Stimulated activated naive B cell treated with anti-CD40 and anti-IgM and Interleukin-4, amounts not matched to agents 10 μg/mL and 1 μg/mL and 100 μg/mL, for 72 hours (primary cell): ENCODE data around the gene PLCB1.
A peak's percentile ranks its signal among the peaks of the same experiment; 100 is the strongest.

Experiments
- ATAC-seq, 2 donors: fragments of 150-1000 bp; cut with Tn5 transposase; replicated peaks; 2 replicates each; pipeline ENCODE4 v1.10.0; 2021; ENCODE audit warnings: moderate library complexity in 1 of 2
- DNase-seq: peaks from one replicate; pipeline ENCODE4 v3.0.0; 2021
- H3K27ac Mint-ChIP-seq: one replicate; pipeline ENCODE4 v1.8.0; 2022; ENCODE audit warnings: mild to moderate bottlenecking, mixed read lengths
- H3K27me3 Mint-ChIP-seq, 2 donors: one replicate each; pipeline ENCODE4 v1.8.0; 2022; ENCODE audit warnings: mixed read lengths in 2 of 2
- H3K36me3 Mint-ChIP-seq, 2 donors: one replicate each; pipeline ENCODE4 v1.8.0; 2022; ENCODE audit warnings: mixed read lengths in 2 of 2, mild to moderate bottlenecking in 1 of 2
- H3K4me1 Mint-ChIP-seq, 2 donors: one replicate each; pipeline ENCODE4 v1.8.0; 2022; ENCODE audit warnings: mixed read lengths in 2 of 2, mild to moderate bottlenecking in 1 of 2
- H3K4me3 Mint-ChIP-seq, 2 donors: one replicate each; pipeline ENCODE4 v1.8.0; 2022; ENCODE audit warnings: mild to moderate bottlenecking in 2 of 2, mixed read lengths in 2 of 2, moderate library complexity in 1 of 2
- H3K9me3 Mint-ChIP-seq, 2 donors: one replicate each; pipeline ENCODE4 v1.8.0; 2022; ENCODE audit warnings: mixed read lengths in 2 of 2, mild to moderate bottlenecking in 1 of 2

Gene PLCB1

DNA sequence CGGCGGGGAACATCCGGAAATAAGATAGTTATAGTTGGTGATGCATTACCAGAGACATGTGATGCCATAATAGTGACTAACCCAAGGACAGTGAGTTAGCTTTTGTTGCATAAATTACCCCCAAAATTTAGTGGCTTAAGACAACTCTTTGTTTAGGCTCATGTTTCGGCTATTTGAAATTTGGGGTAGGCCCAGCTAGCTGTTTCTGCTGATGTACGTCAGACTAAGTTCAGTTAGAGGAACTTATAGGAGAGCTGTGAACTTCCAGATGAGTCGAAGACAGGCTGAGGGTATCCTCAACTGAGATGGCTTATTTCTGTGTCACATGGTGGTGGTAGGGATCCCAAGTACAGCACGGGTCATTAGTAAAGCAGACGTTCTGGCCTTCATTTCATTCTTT, 366.5 kb downstream of the PLCB1 start:
- no peaks in the 10 kb centered on the region for H3K36me3 Mint-ChIP-seq
- H3K4me3 Mint-ChIP-seq = no peak overlapping the region
- no peaks in the 10 kb centered on the region for H3K9me3 Mint-ChIP-seq

GRCh38 chr20:8504030-8504429, 372.0 kb downstream of the PLCB1 start:
- no peak for DNase-seq
- no peaks in the 10 kb centered on the region for H3K36me3 Mint-ChIP-seq
- peaks cover 0 to 2% of the 10 kb centered on the region in 2 donors for H3K9me3 Mint-ChIP-seq
- H3K4me1 Mint-ChIP-seq = no peaks in the 10 kb centered on the region
- H3K4me3 Mint-ChIP-seq = no peak overlapping the region
- no peak overlapping the region for H3K27ac Mint-ChIP-seq
- no peak for ATAC-seq
- H3K27me3 Mint-ChIP-seq = no peaks in the 10 kb centered on the region

More for the DNA sequence above, 366.5 kb downstream of the PLCB1 start:
- ATAC-seq (no peak), DNase-seq (no peak)
- Mint-ChIP-seq H3K4me1 (peaks cover 0 to 6% of the 10 kb centered on the region in 2 donors), H3K27me3 (no peaks in the 10 kb centered on the region), H3K27ac (no peak overlapping the region)

GRCh38 chr20:8505476-8506200, 373.6 kb downstream of the PLCB1 start:
- no peak for DNase-seq

GRCh38 chr20:8507231-8507630, 375.2 kb downstream of the PLCB1 start:
- Mint-ChIP-seq H3K27me3 (no peaks in the 10 kb centered on the region), H3K4me1 (no peaks in the 10 kb centered on the region)

More at GRCh38 chr20:8505476-8506200, 373.6 kb downstream of the PLCB1 start:
- no peaks in the 10 kb centered on the region for H3K4me1 Mint-ChIP-seq
- H3K4me3 Mint-ChIP-seq = no peak overlapping the region
- H3K27me3 Mint-ChIP-seq = no peaks in the 10 kb centered on the region
- ATAC-seq = no peak
- peaks cover 0 to 2% of the 10 kb centered on the region in 2 donors for H3K9me3 Mint-ChIP-seq
- no peak overlapping the region for H3K27ac Mint-ChIP-seq
- H3K36me3 Mint-ChIP-seq = no peaks in the 10 kb centered on the region

DNA sequence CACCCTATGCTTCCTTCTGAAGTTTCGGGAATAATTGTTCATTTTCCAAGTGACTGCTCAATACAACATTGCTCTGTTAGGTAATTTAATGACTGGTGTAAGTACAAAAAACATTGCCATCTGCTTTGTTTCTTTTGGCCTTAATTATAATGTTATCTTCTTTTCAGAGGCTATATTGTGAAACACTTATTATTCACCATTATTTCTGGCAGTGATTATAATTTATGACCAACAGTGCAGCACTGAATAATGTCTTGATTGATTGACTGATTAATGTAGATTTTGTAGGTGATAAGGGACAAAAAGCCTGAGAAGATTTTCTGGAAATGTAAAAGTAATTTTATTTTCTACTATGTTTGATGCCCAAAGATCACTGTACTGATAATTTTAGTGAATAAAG, 377.7 kb downstream of the PLCB1 start:
- H3K27ac Mint-ChIP-seq = no peak overlapping the region
- no peaks in the 10 kb centered on the region for H3K27me3 Mint-ChIP-seq
- H3K36me3 Mint-ChIP-seq = no peaks in the 10 kb centered on the region
- ATAC-seq = no peak
- DNase-seq = no peak
- H3K9me3 Mint-ChIP-seq = peaks cover 0 to 2% of the 10 kb centered on the region in 2 donors
- no peak overlapping the region for H3K4me3 Mint-ChIP-seq
- H3K4me1 Mint-ChIP-seq = no peaks in the 10 kb centered on the region

More at GRCh38 chr20:8507231-8507630, 375.2 kb downstream of the PLCB1 start:
- peaks cover 0 to 2% of the 10 kb centered on the region in 2 donors for H3K9me3 Mint-ChIP-seq
- no peak overlapping the region for H3K27ac Mint-ChIP-seq
- no peak for ATAC-seq
- H3K36me3 Mint-ChIP-seq = no peaks in the 10 kb centered on the region
- no peak for DNase-seq
- H3K4me3 Mint-ChIP-seq = no peak overlapping the region

GRCh38 chr20:8510808-8511207, 378.7 kb downstream of the PLCB1 start:
- no peak for ATAC-seq
- no peaks in the 10 kb centered on the region for H3K27me3 Mint-ChIP-seq
- no peaks in the 10 kb centered on the region for H3K4me1 Mint-ChIP-seq
- peaks cover 3 to 6% of the 10 kb centered on the region in 2 donors for H3K9me3 Mint-ChIP-seq
- no peak overlapping the region for H3K4me3 Mint-ChIP-seq
- no peak for DNase-seq
- no peak overlapping the region for H3K27ac Mint-ChIP-seq
- no peaks in the 10 kb centered on the region for H3K36me3 Mint-ChIP-seq

DNA sequence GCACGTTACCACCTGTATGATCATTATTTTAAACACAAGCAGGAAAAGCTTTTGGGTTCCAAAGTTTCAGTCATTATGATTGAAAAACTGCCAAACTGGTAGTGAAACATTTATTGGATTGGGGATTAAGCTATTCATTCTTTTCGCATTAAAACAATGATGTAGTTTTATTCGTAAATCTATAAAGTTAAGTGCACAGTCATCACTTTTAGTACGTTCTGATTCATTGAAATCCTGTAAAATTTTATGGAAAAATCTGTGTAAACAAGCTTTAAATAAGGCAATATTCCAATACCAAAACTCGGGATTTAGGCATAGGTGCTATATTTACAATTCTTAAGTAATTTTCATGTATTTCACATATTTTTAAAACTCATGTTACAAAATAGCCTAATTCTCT, 379.9 kb downstream of the PLCB1 start:
- Mint-ChIP-seq H3K27me3 (no peaks in the 10 kb centered on the region), H3K36me3 (no peaks in the 10 kb centered on the region), H3K27ac (no peak overlapping the region), H3K4me3 (no peak overlapping the region), H3K9me3 (peaks cover 4 to 6% of the 10 kb centered on the region in 2 donors), H3K4me1 (no peaks in the 10 kb centered on the region)
- ATAC-seq = no peak
- DNase-seq = no peak

DNA sequence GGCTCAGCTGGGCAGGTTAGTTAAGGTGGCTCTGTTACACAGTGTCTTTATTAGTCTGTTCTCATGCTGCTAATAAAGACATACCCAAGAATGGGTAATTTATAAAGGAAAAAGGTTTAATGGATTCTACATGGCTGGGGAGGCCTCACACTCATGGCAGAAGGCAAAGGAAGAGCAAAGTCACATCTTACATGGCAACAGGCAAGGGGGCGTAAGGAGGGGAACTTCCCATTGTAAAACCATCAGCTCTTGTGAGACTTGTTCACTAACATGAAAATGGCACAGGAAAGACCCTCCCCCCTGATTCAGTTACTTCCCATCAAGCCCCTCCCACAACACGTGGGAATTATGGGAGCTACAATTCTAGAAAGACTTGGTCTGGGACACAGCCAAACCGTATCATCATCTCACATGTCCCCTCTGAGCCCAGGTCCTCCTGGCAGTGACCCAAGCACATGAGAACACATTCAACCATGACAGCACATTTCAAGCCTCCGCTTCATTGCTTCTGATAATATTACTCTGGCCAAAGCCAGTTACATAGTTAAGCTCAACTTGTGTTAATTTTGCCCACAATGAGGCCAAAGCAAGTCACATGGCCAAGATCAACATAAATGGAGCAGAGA, 383.9 kb downstream of the PLCB1 start:
- ATAC-seq = no peak
- no peak for DNase-seq
- Mint-ChIP-seq H3K27ac (no peak overlapping the region), H3K36me3 (no peaks in the 10 kb centered on the region), H3K4me3 (no peak overlapping the region), H3K4me1 (peaks cover 7 to 10% of the 10 kb centered on the region in 2 donors), H3K27me3 (no peaks in the 10 kb centered on the region), H3K9me3 (peaks cover 4% of the 10 kb centered on the region in 2 donors)

GRCh38 chr20:8518878-8519277, 386.8 kb downstream of the PLCB1 start:
- ATAC-seq (no peak), DNase-seq (no peak)
- Mint-ChIP-seq H3K4me1 (peaks cover 7 to 10% of the 10 kb centered on the region in 2 donors), H3K27ac (no peak overlapping the region), H3K4me3 (peak overlapping the region in 1 of 2 donors; percentile 1), H3K36me3 (no peaks in the 10 kb centered on the region), H3K27me3 (no peaks in the 10 kb centered on the region), H3K9me3 (peaks cover 4% of the 10 kb centered on the region in 2 donors)

- H3K4me1 Mint-ChIP-seq = peaks cover 7 to 10% of the 10 kb centered on the region in 2 donors
- H3K9me3 Mint-ChIP-seq = peaks cover 4% of the 10 kb centered on the region in 2 donors
- ATAC-seq (no peak), DNase-seq (no peak)
- H3K27me3 Mint-ChIP-seq = no peaks in the 10 kb centered on the region
- no peak overlapping the region for H3K27ac Mint-ChIP-seq
- H3K36me3 Mint-ChIP-seq = no peaks in the 10 kb centered on the region
- no peak overlapping the region for H3K4me3 Mint-ChIP-seq
These were observed 387.8 kb downstream of the PLCB1 start for GRCh38 chr20:8519887-8520286.

GRCh38 chr20:8522168-8522567, 390.1 kb downstream of the PLCB1 start:
- ATAC-seq = no peak
- H3K9me3 Mint-ChIP-seq = no peaks in the 10 kb centered on the region
- no peak for DNase-seq
- peaks cover 7 to 10% of the 10 kb centered on the region in 2 donors for H3K4me1 Mint-ChIP-seq
- H3K36me3 Mint-ChIP-seq = no peaks in the 10 kb centered on the region
- H3K27ac Mint-ChIP-seq = no peak overlapping the region
- no peaks in the 10 kb centered on the region for H3K27me3 Mint-ChIP-seq
- no peak overlapping the region for H3K4me3 Mint-ChIP-seq

DNA sequence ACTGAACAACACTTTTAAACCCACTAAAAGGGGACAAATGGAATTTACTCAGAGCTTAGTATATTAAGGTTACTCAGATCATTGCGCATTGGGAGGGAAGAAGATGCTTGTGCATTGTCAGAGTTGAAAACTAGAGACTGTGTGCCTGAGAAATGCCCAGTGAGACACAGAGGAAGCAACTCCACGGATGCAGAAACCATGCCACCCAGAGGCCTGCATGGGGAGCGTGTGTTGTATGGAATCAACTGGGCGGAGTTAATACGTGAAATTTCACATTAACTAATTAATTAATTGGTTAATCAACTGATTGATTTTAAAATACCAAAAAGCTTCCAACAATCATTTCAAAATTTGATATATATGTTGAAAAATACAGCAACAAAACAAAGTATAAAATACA, 391.6 kb downstream of the PLCB1 start:
- no peak for ATAC-seq
- H3K27ac Mint-ChIP-seq = no peak overlapping the region
- no peaks in the 10 kb centered on the region for H3K9me3 Mint-ChIP-seq
- H3K4me1 Mint-ChIP-seq = peaks cover 11 to 17% of the 10 kb centered on the region in 2 donors
- peaks cover 0 to 2% of the 10 kb centered on the region in 2 donors for H3K36me3 Mint-ChIP-seq
- no peaks in the 10 kb centered on the region for H3K27me3 Mint-ChIP-seq
- no peak overlapping the region for H3K4me3 Mint-ChIP-seq
- no peak for DNase-seq

DNA sequence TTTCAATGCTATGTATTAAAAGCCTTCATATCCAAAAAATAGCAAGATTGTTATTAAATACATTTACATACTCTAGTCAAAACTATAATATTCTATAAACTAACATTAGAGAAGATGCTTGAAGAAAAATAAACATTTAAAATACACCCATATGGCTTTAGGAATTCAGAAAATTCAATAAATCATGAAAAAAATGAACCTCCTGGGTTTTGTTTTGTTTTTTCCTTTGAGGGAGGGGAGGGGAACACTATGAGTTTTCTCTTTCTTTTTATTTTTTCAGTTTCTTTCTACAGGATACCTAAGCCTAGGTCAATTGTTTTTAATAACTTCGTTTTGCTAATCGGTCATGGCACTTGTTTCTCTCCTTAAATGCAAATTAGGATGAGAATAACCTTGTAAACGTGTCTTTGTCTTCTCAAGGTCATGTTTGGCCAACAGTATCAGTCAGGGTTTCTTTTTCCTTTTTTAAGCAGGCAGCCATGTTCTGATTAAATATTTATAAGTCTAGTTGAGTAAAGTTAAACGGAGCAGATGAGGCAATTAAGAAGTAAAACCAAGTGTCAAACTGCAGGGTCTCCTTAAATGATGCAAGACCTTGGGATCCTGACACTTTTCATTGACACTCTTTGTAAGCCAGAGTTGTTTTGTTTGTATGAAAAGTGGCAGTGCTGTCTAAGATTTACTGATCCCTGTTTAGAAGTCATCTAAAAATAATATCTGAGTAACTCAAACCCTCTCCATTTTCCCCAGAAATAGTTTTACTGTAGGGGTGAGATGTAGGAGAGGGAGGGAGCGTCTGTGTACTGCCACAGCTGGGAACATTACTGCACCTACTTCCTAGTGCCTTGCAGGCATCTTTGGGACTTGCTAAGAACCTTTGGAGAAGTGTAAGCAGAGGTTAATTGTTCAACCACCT, 392.3 kb downstream of the PLCB1 start:
- Mint-ChIP-seq H3K27me3 (no peaks in the 10 kb centered on the region), H3K4me1 (peaks cover 5 to 10% of the 10 kb centered on the region in 2 donors), H3K27ac (no peak overlapping the region), H3K4me3 (no peak overlapping the region), H3K9me3 (no peaks in the 10 kb centered on the region), H3K36me3 (peaks cover 0 to 2% of the 10 kb centered on the region in 2 donors)
- ATAC-seq = no peak
- no peak for DNase-seq

GRCh38 chr20:8525017-8525343, 392.9 kb downstream of the PLCB1 start:
- DNase-seq (no peak), ATAC-seq (no peak)
- peaks cover 0 to 2% of the 10 kb centered on the region in 2 donors for H3K36me3 Mint-ChIP-seq
- no peaks in the 10 kb centered on the region for H3K9me3 Mint-ChIP-seq
- peaks cover 4 to 7% of the 10 kb centered on the region in 2 donors for H3K4me1 Mint-ChIP-seq
- H3K4me3 Mint-ChIP-seq = no peak overlapping the region
- no peak overlapping the region for H3K27ac Mint-ChIP-seq
- H3K27me3 Mint-ChIP-seq = no peaks in the 10 kb centered on the region
